Activated CD8-positive, alpha-beta memory T cell treated with anti-CD3 and anti-CD28 coated beads, Interleukin-2, amount 50 U/mL, for 24 hours (primary cell): ENCODE measurements around the gene PCDHGC4.

ENCODE experiments used
- DNase-seq: peaks from one replicate; pipeline ENCODE4 v3.0.0-alpha.2; 2020; ENCODE audit errors: extremely low read depth

The PCDHGC4 gene

GRCh38 chr5:141484641-141485311, at the start of gene PCDHGC4:
TSS of gene PCDHGC4 (plus strand) at chr5:141485030. CDS start at chr5:141485174, 144 bp downstream.
- DNase-seq: no peak

- no peak for DNase-seq
Measured at GRCh38 chr5:141437221-141437620, 47.6 kb upstream of the PCDHGC4 start.

- no peak for DNase-seq
Measured at GRCh38 chr5:141439411-141440141, 45.3 kb upstream of the PCDHGC4 start.

GRCh38 chr5:141440341-141440740, 44.5 kb upstream of the PCDHGC4 start:
- no peak for DNase-seq

GRCh38 chr5:141441571-141442170, 43.2 kb upstream of the PCDHGC4 start:
- no peak for DNase-seq

- DNase-seq: no peak
Measured at GRCh38 chr5:141465351-141465750, 19.5 kb upstream of the PCDHGC4 start.

GRCh38 chr5:141475625-141476131, 9.2 kb upstream of the PCDHGC4 start, which contains the start of gene PCDHGC3:
TSS of gene PCDHGC3 (plus strand) at chr5:141475966. CDS start at chr5:141476117, 151 bp downstream.
- no peak for DNase-seq

GRCh38 chr5:141476132-141476911, 8.5 kb upstream of the PCDHGC4 start:
- DNase-seq: no peak

- no peak for DNase-seq
Measured at GRCh38 chr5:141477044-141477575, 7.7 kb upstream of the PCDHGC4 start.

- no peak for DNase-seq
Measured at GRCh38 chr5:141477815-141478214, 7.0 kb upstream of the PCDHGC4 start.

- no peak for DNase-seq
Measured at GRCh38 chr5:141478321-141478945, 6.4 kb upstream of the PCDHGC4 start.

- no peak for DNase-seq
Measured at GRCh38 chr5:141479776-141480175, 5.1 kb upstream of the PCDHGC4 start.

GRCh38 chr5:141483902-141484301, 928 bp upstream of the PCDHGC4 start:
- DNase-seq: no peak

- DNase-seq: no peak
Measured at GRCh38 chr5:141484310-141484640, 555 bp upstream of the PCDHGC4 start.

- DNase-seq: no peak
Measured at GRCh38 chr5:141485321-141486055, 658 bp downstream of the PCDHGC4 start.

- DNase-seq: no peak
Measured at GRCh38 chr5:141486091-141486490, 1.3 kb downstream of the PCDHGC4 start.

- no peak for DNase-seq
Measured at GRCh38 chr5:141487131-141487530, 2.3 kb downstream of the PCDHGC4 start.

- no peak for DNase-seq
Measured at GRCh38 chr5:141488591-141489561, 4.0 kb downstream of the PCDHGC4 start, which contains the start of gene PCDHGC5. TSS of gene PCDHGC5 (plus strand) at chr5:141489081. CDS start at chr5:141489241, 160 bp downstream.

GRCh38 chr5:141489841-141490240, 5.0 kb downstream of the PCDHGC4 start:
- DNase-seq: no peak
